H1 (cell line): ENCODE data around the gene RAB8B. TPM values are rescaled to one million over a fixed set of nuclear protein-coding genes. Genes with fewer than 3 reads are reported as not detected.

ENCODE experiments used
- BCL11A ChIP-seq, 2 experiments: IDR thresholded peaks; one replicate each; pipeline ENCODE4 v1.6.1; 2011; ENCODE audit warnings: low read depth in 2 of 2, low read length in 2 of 2, mild to moderate bottlenecking in 2 of 2
- HDAC6 ChIP-seq: IDR thresholded peaks from one replicate; pipeline ENCODE4 v1.7.1; 2012; ENCODE audit warnings: low read depth, mild to moderate bottlenecking, inconsistent platforms, low read length, moderate library complexity
- NRF1 ChIP-seq: IDR thresholded peaks from 2 replicates; pipeline ENCODE4 v1.6.1; 2011; ENCODE audit warnings: mild to moderate bottlenecking, low read depth, low read length, improper control_type of control experiment
- PHF8 ChIP-seq: fragments of 200-600 bp; sonication (generic); conservative IDR thresholded peaks from 2 replicates; pipeline ENCODE4 v1.7.1; 2012; ENCODE audit warnings: low read depth, mild to moderate bottlenecking, inconsistent platforms, low read length, moderate library complexity
- POU5F1 ChIP-seq: IDR thresholded peaks from 2 replicates; pipeline ENCODE4 v1.6.1; 2011; ENCODE audit warnings: low read depth, mild to moderate bottlenecking, low read length, moderate library complexity
- SP1 ChIP-seq: IDR thresholded peaks from 2 replicates; pipeline ENCODE4 v1.6.1; 2011; ENCODE audit warnings: low read depth, low read length
- SP2 ChIP-seq: IDR thresholded peaks from 2 replicates; pipeline ENCODE4 v1.6.1; 2012; ENCODE audit warnings: mild to moderate bottlenecking, low read length, inconsistent platforms
- TCF12 ChIP-seq: IDR thresholded peaks from 2 replicates; pipeline ENCODE4 v1.6.1; 2011; ENCODE audit warnings: low read depth, mild to moderate bottlenecking, low read length
- polyA plus RNA-seq, 7 experiments: library from polyadenylated mRNA; depleted of rRNA in 3 of 7; stranded (reverse) in 5 of 7; unstranded in 2 of 7; fragments of >200 nt in 5 of 7; fragments of 200-250 nt in 2 of 7; gene quantifications; 1 replicate in 5 of 7; 2 replicates in 1 of 7; 4 replicates in 1 of 7; pipeline versions ENCODE4 v1.2.1 to v1.2.3, GENCODE V29; 2011 to 2013; ENCODE audit warnings: missing spikeins in 2 of 7, mixed read lengths in 2 of 7
- total RNA-seq: library from RNA; stranded (reverse); fragmentation: NEBNext Ultra II Directional; extraction: Animal tissue kit (Norgen Biotek cat#: 25700); gene quantifications from 2 replicates; pipeline ENCODE4 v1.2.1, GENCODE V29; 2021
- TF ChIP-seq, protein P1 (sequence below): IDR thresholded peaks from 2 replicates; pipeline ENCODE4 v1.6.1; 2012; ENCODE audit warnings: low read length, inconsistent platforms

Gene RAB8B
- total and polyA plus RNA-seq, 2 of the 8 experiments (the other 6 are each of a cell fraction or from before 2014, with no cell fraction given), result 9.5 to 47.8 TPM

DNA sequence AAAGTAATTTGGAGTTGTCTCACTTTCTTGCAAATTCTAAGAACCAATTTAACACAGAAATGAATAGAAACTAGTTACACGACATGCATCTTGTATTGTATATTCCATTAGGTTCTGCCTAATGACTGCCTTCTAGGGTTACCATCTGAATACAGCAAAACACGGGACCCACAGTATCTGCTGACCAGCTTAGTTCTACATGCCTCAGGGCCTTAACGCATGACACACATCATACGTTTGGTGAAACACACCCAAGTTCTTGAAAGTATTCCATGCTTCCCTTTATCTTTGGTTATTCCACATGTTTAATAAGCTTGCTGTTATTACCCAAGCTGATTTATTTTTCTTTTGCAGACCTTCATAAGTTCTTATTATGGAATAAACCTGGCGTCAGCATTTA is 115.9 kb downstream of the RAB8B start (continued):
- TF ChIP-seq HDAC6 (no peak), PHF8 (no peak), NRF1 (no peak), SP1 (no peak), TCF12 (no peak), POU5F1 (no peak), SP2 (no peak), BCL11A (IDR thresholded peaks at IDR 0.05; ENCODE audit: low read depth in 2 of 2, low read length in 2 of 2) (no peak)
- TF ChIP-seq, protein P1, sequence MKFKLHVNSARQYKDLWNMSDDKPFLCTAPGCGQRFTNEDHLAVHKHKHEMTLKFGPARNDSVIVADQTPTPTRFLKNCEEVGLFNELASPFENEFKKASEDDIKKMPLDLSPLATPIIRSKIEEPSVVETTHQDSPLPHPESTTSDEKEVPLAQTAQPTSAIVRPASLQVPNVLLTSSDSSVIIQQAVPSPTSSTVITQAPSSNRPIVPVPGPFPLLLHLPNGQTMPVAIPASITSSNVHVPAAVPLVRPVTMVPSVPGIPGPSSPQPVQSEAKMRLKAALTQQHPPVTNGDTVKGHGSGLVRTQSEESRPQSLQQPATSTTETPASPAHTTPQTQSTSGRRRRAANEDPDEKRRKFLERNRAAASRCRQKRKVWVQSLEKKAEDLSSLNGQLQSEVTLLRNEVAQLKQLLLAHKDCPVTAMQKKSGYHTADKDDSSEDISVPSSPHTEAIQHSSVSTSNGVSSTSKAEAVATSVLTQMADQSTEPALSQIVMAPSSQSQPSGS, result no peak
